ENCODE results near the gene MRPS22.

The MRPS22 gene

GRCh38 chr3:139343895-139344856 lies at the start of gene MRPS22:
TSS of gene MRPS22 (plus strand) at chr3:139344020. CDS start at chr3:139344027, 7 bp downstream.
- DNase-seq (ENCODE audit: low read depth, low spot score), result peak; percentile 66
- ChIA-PET POLR2A (interaction anchor here (0.7 to 1.0 kb wide), 2 partner anchors 10 to 45 kb away, joined by 3 to 5 read pairs; partner anchors contain the start of gene COPB2), CTCF (interaction anchor here (1.0 to 5.2 kb wide), 5 partner anchors 11 to 428 kb away, joined by 3 to 35 read pairs (median 5); no protein-coding TSS in a partner anchor)
- no peak for TF ChIP-seq CTCF (IDR thresholded peaks at IDR 0.05; ENCODE audit: insufficient read depth, low read length, missing control alignments)
- peak within 1 kb of the TSS; percentile 90 for H3K4me3 ChIP-seq (ENCODE audit: low read depth, low read length)

DNA sequence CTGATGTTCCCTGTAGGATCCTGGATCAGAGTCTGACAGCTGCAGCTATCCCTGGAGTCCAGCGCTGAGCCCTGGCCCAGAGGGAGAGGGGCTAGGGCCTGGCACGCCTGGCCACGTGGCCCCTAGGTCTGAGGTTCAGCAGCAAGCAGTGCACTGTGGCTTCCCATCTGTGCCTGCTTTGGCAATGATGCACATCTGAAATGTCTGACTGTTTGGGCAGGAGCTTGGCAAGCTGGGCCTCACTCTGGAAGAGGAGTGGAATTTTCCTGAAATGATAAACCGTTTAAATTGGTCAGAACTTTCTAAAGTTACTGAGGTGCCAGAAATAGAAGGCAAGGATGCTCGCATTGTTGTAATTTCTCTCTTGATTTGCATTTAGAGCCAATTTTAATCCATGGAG lies 48.8 kb upstream of the MRPS22 start:
- no peak for TF ChIP-seq CTCF (IDR thresholded peaks at IDR 0.05; ENCODE audit: insufficient read depth, low read length, missing control alignments)
- CTCF ChIA-PET, result interaction anchor here (1.1 to 1.2 kb wide), 2 partner anchors 10 to 34 kb away, joined by 3 read pairs; no protein-coding TSS in a partner anchor
- no peak for DNase-seq (ENCODE audit: low read depth, low spot score)
- POLR2A ChIA-PET, result no interaction called here
- no peak overlapping the region for H3K4me3 ChIP-seq (ENCODE audit: low read depth, low read length)

DNA sequence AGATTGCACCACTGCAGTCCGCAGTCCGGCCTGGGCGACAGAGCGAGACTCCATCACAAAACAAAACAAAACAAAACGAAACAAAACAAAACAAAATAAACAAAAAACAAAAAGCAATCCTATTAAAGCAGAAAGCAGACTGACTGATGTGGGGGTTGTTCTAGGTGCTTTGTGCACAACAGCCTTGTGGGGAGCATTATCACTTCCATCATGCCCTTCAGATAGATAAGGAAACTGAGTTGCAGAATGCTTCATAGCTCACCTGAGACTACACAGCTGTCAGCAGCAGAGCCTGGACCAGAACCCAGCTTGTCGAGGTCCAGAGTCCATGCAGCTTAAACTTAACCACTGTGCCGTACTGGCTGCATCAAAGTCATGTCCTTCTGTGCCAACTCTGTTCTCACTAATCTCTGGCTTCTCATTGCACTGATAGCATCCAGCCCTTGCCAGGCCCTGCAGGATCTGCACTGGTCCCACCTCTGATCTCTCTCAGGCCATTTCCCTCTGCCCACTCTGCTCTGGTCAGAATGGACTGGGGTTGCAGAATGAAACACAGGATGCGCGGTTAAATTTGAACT lies 47.6 kb upstream of the MRPS22 start:
- no peak for TF ChIP-seq CTCF (IDR thresholded peaks at IDR 0.05; ENCODE audit: insufficient read depth, low read length, missing control alignments)
- POLR2A ChIA-PET, result no interaction called here
- no peak overlapping the region for H3K4me3 ChIP-seq (ENCODE audit: low read depth, low read length)
- no peak for DNase-seq (ENCODE audit: low read depth, low spot score)
- CTCF ChIA-PET, result interaction anchor here (1.1 kb wide), 1 partner anchor 184 kb away, joined by 4 read pairs; no protein-coding TSS in a partner anchor

DNA sequence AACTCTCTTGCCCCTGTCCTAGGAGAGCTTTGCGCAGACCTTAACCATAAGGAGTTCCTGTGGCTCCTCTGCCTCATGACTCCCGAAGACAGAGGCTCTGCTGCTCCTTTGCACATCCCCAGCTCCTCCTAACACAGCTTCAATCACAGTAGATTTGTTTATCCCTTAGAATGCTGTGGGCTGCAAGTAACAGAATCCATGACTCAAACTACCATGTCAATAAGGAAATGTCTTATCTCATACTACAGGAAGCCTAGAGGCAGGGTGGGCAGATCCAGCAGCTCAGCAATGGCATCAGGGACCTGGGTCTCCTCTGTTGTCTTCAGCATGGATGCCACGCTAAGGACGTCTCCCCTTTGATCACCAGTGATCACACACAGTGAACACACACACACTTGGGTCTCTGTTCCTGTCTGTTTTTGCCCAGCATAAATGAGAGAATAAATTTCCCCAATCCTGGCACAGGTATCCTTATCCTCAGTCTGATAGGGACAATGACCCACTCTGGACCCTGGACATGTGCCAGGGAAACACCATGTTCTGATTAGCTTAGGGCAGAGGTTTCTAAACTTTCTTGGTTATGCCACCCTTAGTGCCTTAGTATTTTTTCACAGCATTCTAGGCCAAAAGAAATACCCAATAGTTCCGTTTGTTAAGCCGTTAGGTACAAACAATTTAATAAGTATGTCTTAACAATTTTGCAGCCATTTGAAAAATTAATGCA lies 46.1 kb upstream of the MRPS22 start:
- TF ChIP-seq CTCF (IDR thresholded peaks at IDR 0.05; ENCODE audit: insufficient read depth, low read length, missing control alignments), result no peak
- no peak for DNase-seq (ENCODE audit: low read depth, low spot score)
- POLR2A ChIA-PET, result no interaction called here
- no peak overlapping the region for H3K4me3 ChIP-seq (ENCODE audit: low read depth, low read length)
- CTCF ChIA-PET, result interaction anchor here (0.7 to 0.9 kb wide), 3 partner anchors 9 to 880 kb away, joined by 3 to 4 read pairs (median 3); no protein-coding TSS in a partner anchor

DNA sequence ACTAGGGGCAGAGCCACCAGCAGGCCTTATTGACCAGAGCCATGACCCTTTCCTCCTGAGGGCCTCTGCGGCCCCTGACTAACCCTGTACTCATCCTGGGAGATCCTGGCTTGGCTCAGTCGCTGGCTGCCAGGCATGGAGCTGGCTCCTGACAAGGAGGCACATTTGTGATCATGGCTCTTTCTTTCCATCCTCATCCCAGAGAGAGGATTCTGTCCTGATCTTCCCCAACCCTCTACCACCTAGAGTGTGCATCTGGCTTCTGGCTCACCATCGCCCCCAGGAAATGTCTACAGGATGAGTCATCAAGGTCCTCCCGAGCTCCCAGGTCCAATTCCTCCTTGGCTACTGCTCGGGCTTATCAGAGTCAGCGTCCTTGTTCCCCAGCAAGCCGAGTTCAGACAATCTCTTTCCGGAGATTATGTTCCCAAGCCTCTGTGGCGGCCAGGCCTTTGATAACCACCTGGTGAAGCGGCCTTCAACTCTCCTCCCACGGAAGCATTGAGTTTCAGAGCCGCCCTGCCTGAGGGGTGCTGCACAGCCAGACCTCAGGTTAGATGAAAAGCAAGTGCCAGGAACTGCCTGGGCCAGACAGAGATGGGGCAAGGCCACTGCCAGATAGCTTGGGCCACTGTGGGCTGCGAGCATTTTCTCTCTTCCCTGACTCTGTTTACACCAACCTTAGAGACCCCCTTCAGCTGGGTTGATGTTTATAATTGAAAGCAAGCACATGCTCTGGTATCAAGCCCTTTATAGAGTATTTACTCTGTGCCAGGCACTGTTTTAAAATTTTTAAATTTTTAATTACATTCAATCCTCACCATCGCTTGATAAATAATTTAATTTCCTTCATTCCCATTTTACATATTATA lies 44.3 kb upstream of the MRPS22 start:
- POLR2A ChIA-PET, result interaction anchor here (0.6 kb wide), 1 partner anchor 47 kb away, joined by 3 read pairs; no protein-coding TSS in a partner anchor
- DNase-seq (ENCODE audit: low read depth, low spot score), result no peak
- CTCF ChIA-PET, result interaction anchor here (1.7 to 4.9 kb wide), 2 partner anchors 19 to 188 kb away, joined by 5 to 16 read pairs; no protein-coding TSS in a partner anchor
- TF ChIP-seq CTCF (IDR thresholded peaks at IDR 0.05; ENCODE audit: insufficient read depth, low read length, missing control alignments), result no peak
- H3K4me3 ChIP-seq (ENCODE audit: low read depth, low read length), result no peak overlapping the region

Data from AG04449 (cell line).